Raji (cell line): ENCODE data around the gene EFNA1.

Experiments
- POLR2A ChIP-seq: IDR thresholded peaks from 2 replicates; pipeline ENCODE4 v1.6.1; 2011; ENCODE audit warnings: low read depth, low read length, control low read depth; ENCODE audit not compliant: insufficient read depth

EFNA1 gene

DNA sequence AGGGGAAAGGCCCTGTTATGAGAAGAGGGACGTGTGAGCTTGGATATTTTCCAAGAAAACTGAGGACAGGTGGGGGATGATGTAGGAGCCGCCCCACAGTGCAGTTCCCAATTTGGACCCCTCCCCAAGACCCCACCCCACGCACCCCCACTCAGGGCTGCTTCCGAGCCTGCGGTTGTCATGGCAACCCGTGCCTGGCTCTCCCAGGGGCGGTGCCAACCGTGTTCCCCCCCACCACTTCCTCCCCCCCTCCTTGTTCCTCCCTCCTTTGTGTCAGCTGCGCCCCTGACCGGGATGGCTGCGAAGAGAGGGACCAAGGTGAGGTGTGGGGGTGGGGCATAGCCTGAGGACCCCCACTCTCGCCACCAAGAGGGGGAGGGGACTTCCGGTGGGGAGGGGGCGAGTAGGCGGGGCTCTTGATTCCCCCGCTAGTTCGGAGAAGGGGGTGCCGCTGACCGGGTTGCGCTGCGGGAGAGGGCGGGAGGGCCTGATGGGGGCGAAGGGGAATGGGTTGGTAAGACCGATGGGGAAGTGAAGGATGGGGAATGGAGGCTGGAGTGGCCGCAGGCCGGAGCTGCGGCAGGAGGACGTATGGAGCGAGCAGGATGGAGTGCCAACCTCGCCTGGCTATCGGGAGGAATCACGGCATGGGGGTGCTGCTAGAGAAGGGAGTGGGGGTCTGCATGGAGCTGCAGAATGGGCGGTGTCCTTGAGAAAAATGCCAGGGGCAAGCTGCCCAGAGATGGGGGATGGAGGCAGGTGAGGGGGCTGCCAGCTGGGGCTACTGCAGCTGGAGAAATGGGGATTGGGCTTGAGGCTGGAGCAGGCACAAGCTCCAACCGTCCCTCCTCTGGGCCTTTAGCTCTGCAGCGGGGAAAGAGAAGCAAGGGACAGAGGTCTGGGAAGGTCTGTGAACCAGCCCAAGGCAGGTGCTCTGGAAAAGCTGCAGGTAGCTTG lies 46.9 kb downstream of the EFNA1 start:
- no peak for TF ChIP-seq POLR2A

DNA sequence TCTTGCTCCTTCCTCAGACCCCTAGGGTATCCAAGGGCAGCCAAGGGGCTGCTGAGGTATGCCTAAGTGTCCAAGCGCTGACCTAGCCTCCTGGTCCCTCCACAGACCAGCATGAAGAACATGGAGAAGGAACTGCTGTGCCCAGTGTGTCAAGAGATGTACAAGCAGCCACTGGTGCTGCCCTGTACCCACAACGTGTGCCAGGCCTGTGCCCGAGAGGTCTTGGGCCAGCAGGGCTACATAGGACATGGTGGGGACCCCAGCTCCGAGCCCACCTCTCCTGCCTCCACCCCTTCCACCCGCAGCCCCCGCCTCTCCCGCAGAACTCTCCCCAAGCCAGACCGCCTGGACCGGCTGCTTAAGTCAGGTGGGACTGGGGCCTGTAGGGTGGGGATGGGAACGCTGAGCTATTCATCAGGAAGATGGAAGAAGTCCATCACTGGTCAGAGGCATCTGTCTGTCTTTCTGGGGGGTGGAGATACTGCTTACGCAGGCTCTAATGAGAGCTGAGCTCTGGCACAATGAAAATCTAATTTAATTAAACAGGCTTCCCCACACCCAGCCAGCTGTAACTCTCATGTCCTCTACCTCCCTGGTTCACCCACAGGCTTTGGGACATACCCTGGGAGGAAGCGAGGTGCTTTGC lies 47.7 kb downstream of the EFNA1 start:
- no peak for TF ChIP-seq POLR2A

DNA sequence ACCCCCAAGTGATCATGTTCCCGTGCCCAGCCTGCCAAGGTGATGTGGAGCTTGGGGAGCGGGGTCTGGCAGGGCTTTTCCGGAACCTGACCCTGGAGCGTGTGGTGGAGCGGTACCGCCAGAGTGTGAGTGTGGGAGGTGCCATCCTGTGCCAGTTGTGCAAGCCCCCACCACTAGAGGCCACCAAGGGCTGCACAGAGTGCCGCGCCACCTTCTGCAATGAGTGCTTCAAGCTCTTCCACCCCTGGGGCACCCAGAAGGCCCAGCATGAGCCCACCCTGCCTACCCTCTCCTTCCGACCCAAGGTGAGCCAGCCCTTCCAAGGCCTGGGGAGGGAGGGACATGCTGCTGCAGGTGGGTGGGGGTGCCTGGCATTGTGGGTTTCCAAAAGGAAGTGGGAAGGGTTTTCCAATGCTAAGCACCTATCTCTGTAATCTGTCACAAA lies 48.3 kb downstream of the EFNA1 start:
- no peak for TF ChIP-seq POLR2A

- peak; percentile 30; the same call in 1 of the 2 replicates for TF ChIP-seq POLR2A
Observed at GRCh38 chr1:155176544-155177071, 48.9 kb downstream of the EFNA1 start.

DNA sequence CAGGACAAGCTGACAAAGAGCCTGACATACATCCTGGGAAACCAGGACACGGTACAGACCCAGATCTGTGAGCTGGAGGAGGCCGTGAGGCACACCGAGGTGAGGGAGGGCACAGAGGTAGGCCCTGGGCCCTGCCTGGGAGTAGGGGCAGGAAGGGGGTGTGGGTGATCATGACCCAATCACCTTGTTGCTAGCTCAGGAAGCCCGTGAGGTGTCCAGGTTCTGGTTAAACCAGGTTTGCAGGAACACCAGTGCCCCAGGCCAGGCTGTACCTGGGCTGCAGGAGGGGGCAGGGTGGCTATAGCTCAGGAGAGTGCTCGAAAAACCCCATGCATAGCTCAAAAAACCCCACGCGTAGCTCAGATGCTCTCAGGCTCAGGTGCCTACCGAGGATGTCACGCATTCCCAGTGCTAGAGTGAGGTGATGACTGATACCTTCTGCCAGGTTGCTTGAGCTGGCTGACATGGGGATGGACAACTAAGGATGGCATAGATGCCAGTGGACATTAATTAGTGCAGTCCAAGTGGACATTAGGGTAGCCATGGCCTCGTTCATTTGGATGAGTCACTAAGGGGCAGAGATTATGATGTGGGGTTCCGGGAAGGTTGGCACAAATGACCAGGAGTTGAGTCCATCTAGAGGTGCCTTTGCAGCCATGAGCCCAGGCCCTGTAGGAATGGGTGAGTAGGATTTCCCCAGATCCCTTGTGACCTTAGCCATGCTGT lies 49.7 kb downstream of the EFNA1 start:
- no peak for TF ChIP-seq POLR2A

GRCh38 chr1:155177918-155178281 lies 50.2 kb downstream of the EFNA1 start:
- TF ChIP-seq POLR2A, result no peak

- TF ChIP-seq POLR2A, result no peak
Observed at GRCh38 chr1:155178441-155179111, 50.9 kb downstream of the EFNA1 start.

DNA sequence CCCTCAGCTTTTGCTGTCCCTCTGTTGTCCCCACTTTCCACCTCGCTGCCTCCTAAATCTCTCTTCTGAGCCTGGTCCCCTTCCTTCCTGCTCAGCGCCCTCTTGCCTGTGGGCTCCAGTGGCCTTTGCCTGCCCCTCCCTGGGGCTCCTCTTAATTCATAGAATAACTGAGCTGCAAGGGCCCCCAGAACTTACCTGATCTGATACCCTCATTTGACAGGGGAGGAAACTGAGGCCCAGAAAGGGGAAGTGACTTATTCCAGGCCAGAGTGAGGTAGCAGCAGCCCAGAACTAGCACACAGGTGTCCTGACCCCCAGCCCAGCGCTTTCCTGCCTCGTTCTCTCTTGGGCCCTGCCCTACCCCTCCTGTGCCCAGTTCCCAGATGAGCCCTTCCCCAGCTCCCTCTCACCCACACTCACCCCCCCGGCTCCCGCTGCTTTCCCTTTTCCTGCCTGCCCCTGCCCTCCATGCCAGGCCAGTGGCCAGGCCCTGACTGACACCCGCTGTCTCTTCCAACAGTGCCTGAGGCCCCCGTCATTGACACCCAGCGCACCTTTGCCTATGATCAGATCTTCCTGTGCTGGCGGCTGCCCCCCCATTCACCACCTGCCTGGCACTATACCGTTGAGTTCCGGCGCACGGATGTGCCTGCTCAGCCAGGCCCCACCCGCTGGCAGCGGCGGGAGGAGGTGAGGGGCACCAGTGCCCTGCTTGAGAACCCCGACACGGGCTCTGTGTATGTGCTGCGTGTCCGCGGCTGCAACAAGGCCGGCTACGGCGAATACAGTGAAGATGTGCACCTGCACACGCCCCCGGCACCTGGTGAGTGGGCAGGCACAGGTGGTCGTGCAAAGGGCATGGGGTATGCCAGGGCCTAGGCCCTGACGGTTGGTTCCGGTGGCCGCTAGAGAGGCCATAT lies 51.7 kb downstream of the EFNA1 start:
- no peak for TF ChIP-seq POLR2A

GRCh38 chr1:155181371-155182051 lies 53.8 kb downstream of the EFNA1 start:
- no peak for TF ChIP-seq POLR2A

GRCh38 chr1:155182052-155182550 lies 54.4 kb downstream of the EFNA1 start:
- TF ChIP-seq POLR2A, result no peak

DNA sequence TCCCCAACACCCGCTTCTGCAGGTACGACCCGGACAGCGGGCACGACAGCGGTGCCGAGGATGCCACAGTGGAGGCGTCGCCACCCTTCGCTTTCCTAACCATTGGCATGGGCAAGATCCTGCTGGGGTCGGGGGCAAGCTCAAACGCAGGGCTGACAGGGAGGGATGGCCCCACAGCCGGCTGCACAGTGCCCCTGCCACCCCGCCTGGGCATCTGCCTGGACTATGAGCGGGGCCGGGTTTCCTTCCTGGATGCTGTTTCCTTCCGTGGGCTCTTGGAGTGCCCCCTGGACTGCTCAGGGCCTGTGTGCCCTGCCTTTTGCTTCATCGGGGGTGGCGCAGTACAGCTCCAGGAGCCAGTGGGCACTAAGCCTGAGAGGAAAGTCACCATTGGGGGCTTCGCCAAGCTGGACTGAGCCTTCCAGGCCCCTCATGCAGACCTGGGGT lies 56.1 kb downstream of the EFNA1 start:
- no peak for TF ChIP-seq POLR2A

DNA sequence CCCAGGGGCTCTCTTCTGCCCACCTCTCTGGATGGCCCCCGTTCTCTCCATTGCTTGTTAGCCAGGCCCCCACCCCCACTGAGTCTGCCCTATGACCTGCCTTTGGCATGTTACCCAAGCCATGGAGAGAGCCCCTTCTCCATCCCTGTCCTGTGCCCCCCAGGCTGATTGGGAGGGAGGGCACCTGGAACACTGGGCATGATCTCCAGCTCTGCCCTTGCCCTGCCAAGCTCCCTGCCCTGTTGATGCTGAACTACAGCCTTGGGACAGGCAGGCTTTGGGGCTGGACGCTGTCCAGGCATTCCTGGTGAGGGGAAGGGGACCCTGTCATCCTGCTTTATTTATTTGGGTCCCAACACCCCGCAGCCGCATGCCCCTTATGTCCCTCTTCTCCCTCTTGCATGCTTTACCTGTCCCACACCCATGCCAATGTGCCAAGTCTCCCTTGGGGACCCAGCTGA lies 56.7 kb downstream of the EFNA1 start:
- TF ChIP-seq POLR2A, result no peak
